HUES6 (cell line): Measurements from ENCODE around the gene GJA8.
A peak's percentile ranks its signal among the peaks of the same experiment; 100 is the strongest.
"Not testable (repeated sequence)": the region's sequence is repeated elsewhere in the genome, so short reads cannot be mapped to it uniquely, and the experiment has no call there.

ENCODE experiments used
- H3K27ac ChIP-seq: 2 replicates; pipeline ENCODE4 v1.7.0; 2013; ENCODE audit warnings: low read depth, mild to moderate bottlenecking, low read length, inconsistent platforms
- H3K27me3 ChIP-seq: 2 replicates; pipeline ENCODE4 v1.6.1; 2013; ENCODE audit warnings: low read length; ENCODE audit not compliant: control insufficient read depth, insufficient read depth
- H3K36me3 ChIP-seq: 2 replicates; pipeline ENCODE4 v1.6.1; 2013; ENCODE audit warnings: low read length; ENCODE audit not compliant: control insufficient read depth, insufficient read depth
- H3K4me1 ChIP-seq: 2 replicates; pipeline ENCODE4 v1.6.1; 2013; ENCODE audit warnings: low read length; ENCODE audit not compliant: control insufficient read depth, insufficient read depth
- H3K4me3 ChIP-seq: 2 replicates; pipeline ENCODE4 v1.5.1; 2013; ENCODE audit warnings: low read depth, low read length
- H3K9ac ChIP-seq: one replicate; pipeline ENCODE4 v1.6.1; 2013; ENCODE audit warnings: mild to moderate bottlenecking, low read length
- H3K9me3 ChIP-seq: 2 replicates; pipeline ENCODE4 v1.6.1; 2013; ENCODE audit warnings: low read depth, low read length; ENCODE audit not compliant: control insufficient read depth, insufficient read depth

GJA8 gene

DNA sequence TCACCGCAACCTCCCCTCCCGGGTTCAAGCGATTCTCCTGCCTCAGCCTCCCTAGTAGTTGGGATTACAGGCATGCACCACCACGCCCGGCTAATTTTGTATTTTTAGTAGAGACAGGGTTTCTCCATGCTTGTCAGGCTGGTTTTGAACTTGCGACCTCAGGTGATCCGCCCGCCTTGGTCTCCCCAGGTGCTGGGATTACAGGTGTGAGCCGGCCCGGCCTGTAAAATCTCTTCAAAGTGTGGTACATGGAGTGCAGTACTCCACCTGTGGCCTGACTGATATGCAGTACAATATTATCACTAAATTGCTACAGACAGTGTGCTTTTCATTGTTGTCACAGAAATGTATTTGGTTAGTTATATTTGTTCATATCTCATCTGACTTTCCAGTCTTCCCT is 25.1 kb downstream of the GJA8 start:
- H3K9ac ChIP-seq, H3K27me3 ChIP-seq, H3K9me3 ChIP-seq, H3K4me3 ChIP-seq, H3K36me3 ChIP-seq, H3K27ac ChIP-seq, H3K4me1 ChIP-seq: not testable (repeated sequence)

DNA sequence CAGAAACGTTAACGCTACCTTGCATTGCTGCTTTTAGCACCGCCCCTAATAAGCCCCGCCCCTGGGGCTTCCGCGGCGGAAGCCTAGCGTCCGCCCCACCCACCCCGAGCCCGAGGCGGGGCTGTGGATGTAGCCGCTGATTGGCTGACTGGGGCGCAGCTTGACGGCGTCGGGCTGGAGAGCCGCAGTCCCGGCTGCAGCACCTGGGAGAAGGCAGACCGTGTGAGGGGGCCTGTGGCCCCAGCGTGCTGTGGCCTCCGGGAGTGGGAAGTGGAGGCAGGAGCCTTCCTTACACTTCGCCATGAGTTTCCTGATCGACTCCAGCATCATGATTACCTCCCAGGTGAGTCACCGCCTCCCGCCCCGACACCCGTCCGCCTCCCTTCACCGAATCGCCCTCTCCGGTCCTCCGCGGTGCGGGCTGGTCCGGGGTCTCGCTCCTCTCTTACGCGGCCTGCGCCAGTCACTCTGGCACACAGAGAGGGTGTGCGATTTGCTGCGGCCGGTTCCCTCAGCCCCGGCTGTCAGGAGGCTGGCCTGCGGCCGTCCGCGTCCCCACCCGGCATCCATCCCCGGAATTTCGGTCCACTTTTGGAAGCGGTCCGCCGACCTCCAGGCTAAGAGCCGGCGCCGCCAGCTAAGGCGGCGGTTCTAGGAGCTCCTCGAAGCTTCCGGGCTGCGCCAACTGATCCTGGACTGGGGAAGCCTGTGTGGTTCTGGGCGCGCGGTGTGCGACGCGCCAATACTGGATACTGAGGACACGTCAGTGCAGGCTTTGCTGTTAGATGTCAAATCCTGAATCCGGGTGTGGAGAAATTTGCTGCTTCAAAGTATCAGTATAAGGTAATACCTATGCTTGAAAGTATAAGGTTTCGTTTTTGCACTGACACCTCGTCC is 25.9 kb downstream of the GJA8 start, which contains the start of gene GPR89B:
GPR89B (plus strand) TSS at position 185 of the 897 bp plus-strand sequence; CDS start at position 302, 117 bp downstream.
- H3K36me3 ChIP-seq, H3K4me1 ChIP-seq, H3K27me3 ChIP-seq, H3K9me3 ChIP-seq: not testable (repeated sequence)
- Histone ChIP-seq H3K4me3 (peak within 1 kb of the TSS; percentile 80), H3K27ac (peak within 1 kb of the TSS; percentile 65; the same call in 1 of the 2 replicates), H3K9ac (peak within 1 kb of the TSS; percentile 85)

DNA sequence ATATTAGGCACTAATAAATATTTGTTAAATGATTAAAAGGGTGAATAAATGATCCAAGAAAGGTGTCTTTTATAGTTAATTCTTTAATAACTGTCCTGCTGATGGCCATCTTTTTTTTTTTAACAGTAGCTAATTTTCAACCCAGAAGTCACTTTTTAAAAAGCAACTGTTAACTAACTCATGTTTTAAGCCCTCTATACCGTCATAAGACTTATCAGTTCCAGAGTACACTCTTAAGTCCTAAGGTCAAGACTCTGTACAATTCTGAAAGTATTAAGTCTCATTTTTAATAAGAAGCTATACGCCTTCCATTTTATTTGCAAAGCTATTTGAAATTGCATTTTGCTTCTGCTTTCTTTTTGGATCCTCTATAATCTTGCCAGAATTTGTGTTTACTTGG is 28.5 kb downstream of the GJA8 start:
- not testable (repeated sequence) for H3K27ac ChIP-seq, H3K9ac ChIP-seq, H3K27me3 ChIP-seq, H3K9me3 ChIP-seq, H3K4me3 ChIP-seq, H3K4me1 ChIP-seq, H3K36me3 ChIP-seq

DNA sequence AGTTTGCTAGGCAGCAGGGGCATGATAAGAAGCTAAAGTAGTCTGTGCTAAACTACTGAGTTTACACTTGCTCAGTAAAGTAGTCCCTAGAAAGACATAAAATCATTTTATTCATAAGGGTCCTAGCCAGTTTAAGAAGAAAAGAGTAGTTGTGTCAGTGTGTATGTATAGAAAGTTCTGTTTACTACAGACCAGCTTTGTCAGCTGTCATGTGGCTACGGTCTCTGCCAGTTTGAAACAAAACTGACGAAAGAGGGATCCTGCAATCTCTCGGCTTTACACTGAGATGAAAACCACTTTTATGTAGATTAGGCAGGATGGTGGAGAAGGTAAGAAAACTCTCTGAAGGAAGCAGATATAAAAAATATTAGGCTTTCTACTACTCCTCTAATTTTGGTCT is 32.7 kb downstream of the GJA8 start:
- H3K9me3 ChIP-seq, H3K4me1 ChIP-seq: not testable (repeated sequence)

DNA sequence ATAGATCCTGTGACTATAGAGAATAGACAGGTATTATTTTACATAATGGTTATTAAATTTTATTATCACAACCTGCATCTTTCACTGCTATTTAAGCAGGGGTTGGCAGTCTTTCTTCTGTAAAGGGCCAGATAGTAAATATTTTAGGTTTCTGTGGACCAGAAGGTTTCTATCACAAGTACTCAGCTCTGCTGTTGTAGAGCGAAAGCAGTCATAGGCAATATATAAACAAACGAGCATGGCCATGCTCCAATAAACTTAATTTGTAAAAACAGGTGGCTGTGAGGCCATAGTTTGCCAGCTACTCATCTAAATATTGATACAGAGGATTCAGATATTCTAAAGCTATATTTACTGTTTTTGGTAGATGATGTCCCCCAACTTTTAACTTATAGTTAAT is 37.9 kb downstream of the GJA8 start:
- H3K27me3 ChIP-seq, H3K4me3 ChIP-seq, H3K4me1 ChIP-seq, H3K27ac ChIP-seq, H3K9me3 ChIP-seq, H3K9ac ChIP-seq, H3K36me3 ChIP-seq: not testable (repeated sequence)

More for the DNA sequence above, 32.7 kb downstream of the GJA8 start:
- not testable (repeated sequence) for H3K9ac ChIP-seq, H3K36me3 ChIP-seq, H3K27ac ChIP-seq, H3K4me3 ChIP-seq, H3K27me3 ChIP-seq

DNA sequence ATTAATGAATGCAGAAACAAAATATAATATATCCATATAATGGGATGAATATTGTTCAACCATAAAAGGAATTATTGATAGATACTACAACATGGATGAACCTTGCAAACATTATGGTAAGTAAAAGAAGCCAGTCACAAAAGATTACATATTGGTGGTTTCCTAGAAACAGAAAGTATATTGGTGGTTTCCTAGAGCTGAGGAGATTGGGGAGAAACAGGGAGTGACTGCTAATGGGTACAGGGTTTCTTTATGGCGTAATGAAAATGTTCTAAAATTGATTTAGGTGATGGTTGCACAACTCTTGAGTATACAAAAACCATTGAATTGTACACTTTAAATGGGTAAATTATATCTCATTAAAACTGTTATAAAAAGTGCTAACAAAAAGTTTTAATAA is 40.0 kb downstream of the GJA8 start:
- H3K9ac ChIP-seq, result not testable (repeated sequence)

DNA sequence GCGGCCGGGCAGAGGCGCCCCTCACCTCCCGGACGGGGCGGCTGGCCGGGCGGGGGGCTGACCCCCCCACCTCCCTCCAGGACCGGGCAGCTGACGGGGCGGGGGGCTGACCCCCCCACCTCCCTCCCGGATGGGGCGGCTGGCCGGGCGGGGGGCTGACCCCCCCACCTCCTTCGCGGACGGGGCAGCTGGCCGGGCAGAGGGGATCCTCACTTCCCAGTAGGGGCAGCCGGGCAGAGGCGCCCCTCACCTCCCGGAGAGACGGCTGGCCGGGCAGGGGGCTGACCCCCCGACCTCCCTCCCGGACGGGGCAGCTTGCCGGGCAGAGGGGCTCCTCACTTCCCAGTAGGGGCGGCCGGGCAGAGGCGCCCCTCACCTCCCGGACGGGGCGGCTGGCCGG is 46.9 kb downstream of the GJA8 start:
- not testable (repeated sequence) for H3K4me1 ChIP-seq, H3K36me3 ChIP-seq, H3K4me3 ChIP-seq, H3K27ac ChIP-seq, H3K9ac ChIP-seq, H3K27me3 ChIP-seq, H3K9me3 ChIP-seq

More for the DNA sequence above, 40.0 kb downstream of the GJA8 start:
- not testable (repeated sequence) for H3K4me1 ChIP-seq, H3K27ac ChIP-seq, H3K4me3 ChIP-seq, H3K36me3 ChIP-seq, H3K27me3 ChIP-seq, H3K9me3 ChIP-seq
